ENCODE data around the gene KCNJ18.
"Not testable (repeated sequence)": the region's sequence is repeated elsewhere in the genome, so short reads cannot be mapped to it uniquely, and the experiment has no call there.

DNA sequence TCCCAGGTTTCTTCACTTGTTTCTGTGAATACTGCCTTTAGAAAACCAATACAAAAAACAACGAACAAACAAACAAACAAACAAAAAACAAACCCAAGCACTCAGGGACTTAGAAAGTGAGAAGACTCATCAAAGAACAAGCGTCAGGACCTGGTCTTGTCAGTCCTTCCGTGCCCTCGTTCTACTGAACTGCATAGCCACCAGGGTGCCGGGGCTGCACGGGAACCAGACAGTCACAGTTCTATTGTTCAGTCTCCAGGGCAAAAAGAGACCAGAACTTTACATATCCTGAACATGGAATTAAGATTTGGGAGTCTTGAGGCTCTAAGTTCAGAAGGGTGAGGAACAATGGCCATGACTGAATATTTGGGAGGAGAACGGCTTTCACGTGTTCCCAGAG is 28.2 kb downstream of the KCNJ18 start:
- TF ChIP-seq, protein P1, sequence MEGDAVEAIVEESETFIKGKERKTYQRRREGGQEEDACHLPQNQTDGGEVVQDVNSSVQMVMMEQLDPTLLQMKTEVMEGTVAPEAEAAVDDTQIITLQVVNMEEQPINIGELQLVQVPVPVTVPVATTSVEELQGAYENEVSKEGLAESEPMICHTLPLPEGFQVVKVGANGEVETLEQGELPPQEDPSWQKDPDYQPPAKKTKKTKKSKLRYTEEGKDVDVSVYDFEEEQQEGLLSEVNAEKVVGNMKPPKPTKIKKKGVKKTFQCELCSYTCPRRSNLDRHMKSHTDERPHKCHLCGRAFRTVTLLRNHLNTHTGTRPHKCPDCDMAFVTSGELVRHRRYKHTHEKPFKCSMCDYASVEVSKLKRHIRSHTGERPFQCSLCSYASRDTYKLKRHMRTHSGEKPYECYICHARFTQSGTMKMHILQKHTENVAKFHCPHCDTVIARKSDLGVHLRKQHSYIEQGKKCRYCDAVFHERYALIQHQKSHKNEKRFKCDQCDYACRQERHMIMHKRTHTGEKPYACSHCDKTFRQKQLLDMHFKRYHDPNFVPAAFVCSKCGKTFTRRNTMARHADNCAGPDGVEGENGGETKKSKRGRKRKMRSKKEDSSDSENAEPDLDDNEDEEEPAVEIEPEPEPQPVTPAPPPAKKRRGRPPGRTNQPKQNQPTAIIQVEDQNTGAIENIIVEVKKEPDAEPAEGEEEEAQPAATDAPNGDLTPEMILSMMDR (IDR thresholded peaks at IDR 0.05), result not testable (repeated sequence)
- TF ChIP-seq POLR2A (IDR thresholded peaks at IDR 0.05), result not testable (repeated sequence)
